Upper lobe of left lung (tissue), 4 donors: Measurements from ENCODE around the gene HPSE2.

Experiments used
- POLR2A ChIP-seq, 4 donors: fragments of 450-650 bp; IDR thresholded peaks; one replicate each; pipeline ENCODE4 v1.5.1; 2016 to 2017; ENCODE audit warnings: antibody characterized with exemption in 4 of 4, mild to moderate bottlenecking in 2 of 4
- TF ChIP-seq, protein P1 (sequence below), 6 experiments: fragments of 450-650 bp in 4 of 6; fragments of 200-600 bp in 2 of 6; sonication (generic) in 2 of 6; IDR thresholded peaks; one replicate each; pipeline ENCODE4 v1.5.1; 2016 to 2019; ENCODE audit warnings: antibody characterized with exemption in 6 of 6

DNA sequence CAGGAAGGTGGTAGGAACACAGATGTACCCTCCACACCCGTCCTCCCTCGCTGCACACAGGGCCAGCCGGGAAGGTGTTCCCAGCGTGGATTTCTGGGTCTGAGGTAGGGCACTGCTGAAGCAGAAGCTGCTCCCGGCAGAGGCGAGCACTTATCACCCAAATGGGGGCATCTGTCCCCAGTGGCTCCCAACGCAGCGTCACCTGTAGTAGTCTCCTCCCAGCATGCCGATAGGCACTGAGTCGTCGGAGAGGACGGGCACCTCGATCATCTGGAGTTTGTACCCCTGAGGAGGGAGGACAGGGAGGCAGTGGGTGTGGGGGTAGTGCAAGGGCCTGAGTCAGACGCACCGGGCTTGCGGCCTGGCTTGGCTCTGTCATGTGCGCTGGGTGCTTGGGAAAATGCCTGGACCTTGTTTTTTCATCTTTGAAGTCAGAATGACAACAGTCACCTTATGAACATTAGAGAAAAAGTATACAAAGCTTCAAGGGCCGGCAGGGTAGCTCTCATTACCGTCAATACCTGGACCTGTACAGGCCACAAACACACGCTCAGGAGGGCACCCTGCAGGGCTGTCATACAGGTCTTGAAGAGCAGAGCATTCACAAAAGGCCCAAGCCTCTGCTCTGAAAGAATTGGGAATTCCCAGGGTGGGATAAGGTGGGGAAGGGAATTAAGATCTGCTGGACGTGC lies 817.5 kb downstream of the HPSE2 start:
- TF ChIP-seq, protein P1, sequence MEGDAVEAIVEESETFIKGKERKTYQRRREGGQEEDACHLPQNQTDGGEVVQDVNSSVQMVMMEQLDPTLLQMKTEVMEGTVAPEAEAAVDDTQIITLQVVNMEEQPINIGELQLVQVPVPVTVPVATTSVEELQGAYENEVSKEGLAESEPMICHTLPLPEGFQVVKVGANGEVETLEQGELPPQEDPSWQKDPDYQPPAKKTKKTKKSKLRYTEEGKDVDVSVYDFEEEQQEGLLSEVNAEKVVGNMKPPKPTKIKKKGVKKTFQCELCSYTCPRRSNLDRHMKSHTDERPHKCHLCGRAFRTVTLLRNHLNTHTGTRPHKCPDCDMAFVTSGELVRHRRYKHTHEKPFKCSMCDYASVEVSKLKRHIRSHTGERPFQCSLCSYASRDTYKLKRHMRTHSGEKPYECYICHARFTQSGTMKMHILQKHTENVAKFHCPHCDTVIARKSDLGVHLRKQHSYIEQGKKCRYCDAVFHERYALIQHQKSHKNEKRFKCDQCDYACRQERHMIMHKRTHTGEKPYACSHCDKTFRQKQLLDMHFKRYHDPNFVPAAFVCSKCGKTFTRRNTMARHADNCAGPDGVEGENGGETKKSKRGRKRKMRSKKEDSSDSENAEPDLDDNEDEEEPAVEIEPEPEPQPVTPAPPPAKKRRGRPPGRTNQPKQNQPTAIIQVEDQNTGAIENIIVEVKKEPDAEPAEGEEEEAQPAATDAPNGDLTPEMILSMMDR (IDR thresholded peaks at IDR 0.05), result no peak
- no peak for TF ChIP-seq POLR2A (IDR thresholded peaks at IDR 0.05)
